Stimulated activated memory B cell treated with anti-CD40 and anti-IgM and Interleukin-4, amounts not matched to agents 10 μg/mL and 1 μg/mL and 100 μg/mL, for 72 hours (primary cell): Measurements from ENCODE around the gene NME5.
A peak's percentile ranks its signal among the peaks of the same experiment; 100 is the strongest.
"Not testable (repeated sequence)": the region's sequence is repeated elsewhere in the genome, so short reads cannot be mapped to it uniquely, and the experiment has no call there.

Source experiments
- ATAC-seq: fragments of 150-1000 bp; cut with Tn5 transposase; 2 replicates; pipeline ENCODE4 v1.10.0; 2021
- H3K27ac Mint-ChIP-seq: one replicate; pipeline ENCODE4 v1.8.0; 2022; ENCODE audit warnings: mild to moderate bottlenecking, mixed read lengths
- H3K27me3 Mint-ChIP-seq: one replicate; pipeline ENCODE4 v1.8.0; 2022; ENCODE audit warnings: mixed read lengths
- H3K36me3 Mint-ChIP-seq: one replicate; pipeline ENCODE4 v1.8.0; 2022; ENCODE audit warnings: mixed read lengths
- H3K4me1 Mint-ChIP-seq: one replicate; pipeline ENCODE4 v1.8.0; 2022; ENCODE audit warnings: mixed read lengths
- H3K4me3 Mint-ChIP-seq: one replicate; pipeline ENCODE4 v1.8.0; 2022; ENCODE audit warnings: mild to moderate bottlenecking, moderate library complexity, mixed read lengths
- H3K9me3 Mint-ChIP-seq: one replicate; pipeline ENCODE4 v1.8.0; 2022; ENCODE audit warnings: mixed read lengths

Gene NME5

GRCh38 chr5:138070026-138070425 lies 69.2 kb downstream of the NME5 start:
- H3K27me3 Mint-ChIP-seq, H3K4me1 Mint-ChIP-seq, H3K4me3 Mint-ChIP-seq, H3K27ac Mint-ChIP-seq, H3K36me3 Mint-ChIP-seq, H3K9me3 Mint-ChIP-seq, ATAC-seq: not testable (repeated sequence)

- Mint-ChIP-seq H3K27me3 (no peaks in the 10 kb centered on the region), H3K4me1 (peaks cover 7% of the 10 kb centered on the region), H3K27ac (no peak overlapping the region), H3K9me3 (no peaks in the 10 kb centered on the region), H3K36me3 (no peaks in the 10 kb centered on the region), H3K4me3 (no peak overlapping the region)
- peak; percentile 69 for ATAC-seq
These were observed 70.3 kb downstream of the NME5 start for GRCh38 chr5:138068742-138069600.

GRCh38 chr5:138067945-138068344 lies 71.3 kb downstream of the NME5 start:
- Mint-ChIP-seq H3K4me3 (no peak overlapping the region), H3K27ac (no peak overlapping the region), H3K27me3 (no peaks in the 10 kb centered on the region), H3K9me3 (no peaks in the 10 kb centered on the region), H3K36me3 (no peaks in the 10 kb centered on the region), H3K4me1 (peaks cover 7% of the 10 kb centered on the region)
- ATAC-seq, result no peak
